Kidney epithelial cell (primary cell): ENCODE results near the gene KNTC1. TPM values are rescaled to one million over a fixed set of nuclear protein-coding genes. Genes with fewer than 3 reads are reported as not detected.
"Not testable (repeated sequence)": the region's sequence is repeated elsewhere in the genome, so short reads cannot be mapped to it uniquely, and the experiment has no call there.

Experiments used
- DNase-seq: peaks from one replicate; pipeline ENCODE4 v3.0.0-alpha.2; 2010; ENCODE audit warnings: low read depth
- H3K27me3 ChIP-seq: 2 replicates; pipeline ENCODE4 v1.6.0; 2011; ENCODE audit warnings: low read length; ENCODE audit not compliant: control insufficient read depth, insufficient read depth
- H3K36me3 ChIP-seq: 2 replicates; pipeline ENCODE4 v1.5.1; 2011; ENCODE audit warnings: low read length; ENCODE audit not compliant: control insufficient read depth, insufficient read depth
- H3K4me3 ChIP-seq: 2 replicates; pipeline ENCODE4 v1.5.1; 2011; ENCODE audit warnings: low read depth, mild to moderate bottlenecking, control low read depth, low read length
- CTCF ChIP-seq: IDR thresholded peaks from 2 replicates; pipeline ENCODE4 v1.5.1; 2011; ENCODE audit warnings: mild to moderate bottlenecking, moderate library complexity, low read length, control low read depth, inconsistent platforms; ENCODE audit not compliant: insufficient read depth, poor library complexity, severe bottlenecking
- total RNA-seq: library from RNA; depleted of rRNA; stranded (reverse); fragments of >200 nt; gene quantifications from 2 replicates; pipeline ENCODE4 v1.2.3, GENCODE V29; 2015

The KNTC1 gene
- 12.4 and 16.2 TPM in 2 replicates for total RNA-seq

- Histone ChIP-seq H3K36me3 (no peaks in the 10 kb centered on the region), H3K27me3 (no peaks in the 10 kb centered on the region), H3K4me3 (peak within 1 kb of the TSS; percentile 95)
- TF ChIP-seq CTCF = no peak
- peak; percentile 98 for DNase-seq
Observed at GRCh38 chr12:122526683-122527477, at the start of gene KNTC1, which contains the start of gene RSRC2. Gene KNTC1 (plus strand): TSS chr12:122527249. CDS start chr12:122530064, 2,815 bp downstream. Gene RSRC2 (minus strand): TSS chr12:122526936. CDS start chr12:122526853, 83 bp downstream.

- H3K27me3 ChIP-seq = no peaks in the 10 kb centered on the region
- no peak for TF ChIP-seq CTCF
- H3K36me3 ChIP-seq = peaks cover 4% of the 10 kb centered on the region
- no peak for DNase-seq
- H3K4me3 ChIP-seq = no peak overlapping the region
Observed at GRCh38 chr12:122480753-122481152, 46.3 kb upstream of the KNTC1 start.

GRCh38 chr12:122481861-122482260 lies 45.2 kb upstream of the KNTC1 start:
- H3K27me3 ChIP-seq = no peaks in the 10 kb centered on the region
- no peak for TF ChIP-seq CTCF
- H3K4me3 ChIP-seq = no peak overlapping the region
- DNase-seq = no peak
- peaks cover 4% of the 10 kb centered on the region for H3K36me3 ChIP-seq

- DNase-seq = no peak
- peaks cover 3% of the 10 kb centered on the region for H3K36me3 ChIP-seq
- H3K4me3 ChIP-seq = no peak overlapping the region
- H3K27me3 ChIP-seq = no peaks in the 10 kb centered on the region
- no peak for TF ChIP-seq CTCF
Observed at GRCh38 chr12:122483969-122484368, 43.1 kb upstream of the KNTC1 start.

GRCh38 chr12:122484385-122484784 lies 42.7 kb upstream of the KNTC1 start:
- H3K36me3 ChIP-seq, H3K4me3 ChIP-seq, DNase-seq, H3K27me3 ChIP-seq: not testable (repeated sequence)

- not testable (repeated sequence) for DNase-seq, H3K4me3 ChIP-seq, H3K27me3 ChIP-seq, H3K36me3 ChIP-seq
Observed at GRCh38 chr12:122486360-122486759, 40.7 kb upstream of the KNTC1 start.
